Measurements from ENCODE around the gene FAM184A. TPM values are rescaled to one million over a fixed set of nuclear protein-coding genes. Genes with fewer than 3 reads are reported as not detected.

Gene FAM184A
- total and polyA plus RNA-seq, 10 of the 15 experiments (the other 5 are each of a cell fraction or from before 2014, with no cell fraction given), result 0.15 to 0.23 TPM; not detected in 8

GRCh38 chr6:119022796-119023195, 55.7 kb downstream of the FAM184A start:
- in situ Hi-C loops (cut with MboI), result no loop called here
- no peaks in the 10 kb centered on the region for H3K36me3 ChIP-seq (ENCODE audit: control insufficient read depth in 2 of 2, insufficient read depth in 2 of 2, low read length in 1 of 2)
- no peak for DNase-seq (ENCODE audit: low read depth, low spot score)
- H3K79me2 ChIP-seq (ENCODE audit: control insufficient read depth, insufficient read depth, low read length), result no peaks in the 10 kb centered on the region
- no peak for FAIRE-seq
- no peaks in the 10 kb centered on the region for H3K27me3 ChIP-seq (replicated peaks in 1 of 2; ENCODE audit: control insufficient read depth in 2 of 2, insufficient read depth in 2 of 2, low read length in 1 of 2)
- ATAC-seq, result no peak
- ChIA-PET SMC1A (ENCODE audit: uncharacterized antibody, unreplicated experiment) (interaction anchor here (2.4 kb wide), 1 partner anchor 24 kb away, joined by 6 read pairs; no protein-coding TSS in a partner anchor), RAD21 (ENCODE audit: unreplicated experiment) (no interaction called here), CTCF (interaction anchor here (1.1 kb wide), 1 partner anchor 11 kb away, joined by 5 read pairs; no protein-coding TSS in a partner anchor), POLR2A (no interaction called here)
- no TSS peak for BruUV-seq (replicated peaks)
- no peaks in the 10 kb centered on the region for H3K9me3 ChIP-seq (replicated peaks; ENCODE audit: control insufficient read depth, insufficient read depth, low read length)
- no peak for TF ChIP-seq ATF7 (IDR thresholded peaks at IDR 0.05; ENCODE audit: low read depth)
- no peak for TF ChIP-seq TCF3 (IDR thresholded peaks at IDR 0.05; ENCODE audit: borderline replicate concordance, insufficient read depth, low read depth, low read length)
- TF ChIP-seq NFYB (IDR thresholded peaks at IDR 0.05; ENCODE audit: insufficient read depth, low read depth, low read length), result no peak
- TF ChIP-seq PAX5 (IDR thresholded peaks at IDR 0.05; ENCODE audit: borderline replicate concordance, low read depth, low read length), result no peak
- no peak for TF ChIP-seq WRNIP1 (IDR thresholded peaks at IDR 0.05; ENCODE audit: borderline replicate concordance, low read depth, low read length)
- TF ChIP-seq ESRRA (IDR thresholded peaks at IDR 0.05; ENCODE audit: low read length), result no peak
- TF ChIP-seq, protein P1, sequence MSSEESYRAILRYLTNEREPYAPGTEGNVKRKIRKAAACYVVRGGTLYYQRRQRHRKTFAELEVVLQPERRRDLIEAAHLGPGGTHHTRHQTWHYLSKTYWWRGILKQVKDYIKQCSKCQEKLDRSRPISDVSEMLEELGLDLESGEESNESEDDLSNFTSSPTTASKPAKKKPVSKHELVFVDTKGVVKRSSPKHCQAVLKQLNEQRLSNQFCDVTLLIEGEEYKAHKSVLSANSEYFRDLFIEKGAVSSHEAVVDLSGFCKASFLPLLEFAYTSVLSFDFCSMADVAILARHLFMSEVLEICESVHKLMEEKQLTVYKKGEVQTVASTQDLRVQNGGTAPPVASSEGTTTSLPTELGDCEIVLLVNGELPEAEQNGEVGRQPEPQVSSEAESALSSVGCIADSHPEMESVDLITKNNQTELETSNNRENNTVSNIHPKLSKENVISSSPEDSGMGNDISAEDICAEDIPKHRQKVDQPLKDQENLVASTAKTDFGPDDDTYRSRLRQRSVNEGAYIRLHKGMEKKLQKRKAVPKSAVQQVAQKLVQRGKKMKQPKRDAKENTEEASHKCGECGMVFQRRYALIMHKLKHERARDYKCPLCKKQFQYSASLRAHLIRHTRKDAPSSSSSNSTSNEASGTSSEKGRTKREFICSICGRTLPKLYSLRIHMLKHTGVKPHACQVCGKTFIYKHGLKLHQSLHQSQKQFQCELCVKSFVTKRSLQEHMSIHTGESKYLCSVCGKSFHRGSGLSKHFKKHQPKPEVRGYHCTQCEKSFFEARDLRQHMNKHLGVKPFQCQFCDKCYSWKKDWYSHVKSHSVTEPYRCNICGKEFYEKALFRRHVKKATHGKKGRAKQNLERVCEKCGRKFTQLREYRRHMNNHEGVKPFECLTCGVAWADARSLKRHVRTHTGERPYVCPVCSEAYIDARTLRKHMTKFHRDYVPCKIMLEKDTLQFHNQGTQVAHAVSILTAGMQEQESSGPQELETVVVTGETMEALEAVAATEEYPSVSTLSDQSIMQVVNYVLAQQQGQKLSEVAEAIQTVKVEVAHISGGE (CRISPR knock-in tag; IDR thresholded peaks at IDR 0.05), result no peak
- no peak for TF ChIP-seq NR2C1 (IDR thresholded peaks at IDR 0.05)
- no peak for TF ChIP-seq MEF2A (IDR thresholded peaks at IDR 0.05; ENCODE audit: insufficient read depth, low read depth, low read length)
- TF ChIP-seq SIN3A (IDR thresholded peaks at IDR 0.05; ENCODE audit: low read depth, low read length), result no peak
- TF ChIP-seq, protein P2, sequence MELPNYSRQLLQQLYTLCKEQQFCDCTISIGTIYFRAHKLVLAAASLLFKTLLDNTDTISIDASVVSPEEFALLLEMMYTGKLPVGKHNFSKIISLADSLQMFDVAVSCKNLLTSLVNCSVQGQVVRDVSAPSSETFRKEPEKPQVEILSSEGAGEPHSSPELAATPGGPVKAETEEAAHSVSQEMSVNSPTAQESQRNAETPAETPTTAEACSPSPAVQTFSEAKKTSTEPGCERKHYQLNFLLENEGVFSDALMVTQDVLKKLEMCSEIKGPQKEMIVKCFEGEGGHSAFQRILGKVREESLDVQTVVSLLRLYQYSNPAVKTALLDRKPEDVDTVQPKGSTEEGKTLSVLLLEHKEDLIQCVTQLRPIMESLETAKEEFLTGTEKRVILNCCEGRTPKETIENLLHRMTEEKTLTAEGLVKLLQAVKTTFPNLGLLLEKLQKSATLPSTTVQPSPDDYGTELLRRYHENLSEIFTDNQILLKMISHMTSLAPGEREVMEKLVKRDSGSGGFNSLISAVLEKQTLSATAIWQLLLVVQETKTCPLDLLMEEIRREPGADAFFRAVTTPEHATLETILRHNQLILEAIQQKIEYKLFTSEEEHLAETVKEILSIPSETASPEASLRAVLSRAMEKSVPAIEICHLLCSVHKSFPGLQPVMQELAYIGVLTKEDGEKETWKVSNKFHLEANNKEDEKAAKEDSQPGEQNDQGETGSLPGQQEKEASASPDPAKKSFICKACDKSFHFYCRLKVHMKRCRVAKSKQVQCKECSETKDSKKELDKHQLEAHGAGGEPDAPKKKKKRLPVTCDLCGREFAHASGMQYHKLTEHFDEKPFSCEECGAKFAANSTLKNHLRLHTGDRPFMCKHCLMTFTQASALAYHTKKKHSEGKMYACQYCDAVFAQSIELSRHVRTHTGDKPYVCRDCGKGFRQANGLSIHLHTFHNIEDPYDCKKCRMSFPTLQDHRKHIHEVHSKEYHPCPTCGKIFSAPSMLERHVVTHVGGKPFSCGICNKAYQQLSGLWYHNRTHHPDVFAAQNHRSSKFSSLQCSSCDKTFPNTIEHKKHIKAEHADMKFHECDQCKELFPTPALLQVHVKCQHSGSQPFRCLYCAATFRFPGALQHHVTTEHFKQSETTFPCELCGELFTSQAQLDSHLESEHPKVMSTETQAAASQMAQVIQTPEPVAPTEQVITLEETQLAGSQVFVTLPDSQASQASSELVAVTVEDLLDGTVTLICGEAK (IDR thresholded peaks at IDR 0.05; ENCODE audit: borderline replicate concordance), result no peak
- TF ChIP-seq SMAD1 (IDR thresholded peaks at IDR 0.05; ENCODE audit: low read depth, partially characterized antibody), result no peak
- no peak for TF ChIP-seq KLF5 (IDR thresholded peaks at IDR 0.05; ENCODE audit: partially characterized antibody)
- TF ChIP-seq SPI1 (IDR thresholded peaks at IDR 0.05; ENCODE audit: borderline replicate concordance, insufficient read depth, low read depth, low read length), result no peak
- intact Hi-C loops (cut with micrococcal nuclease; ENCODE audit: unreplicated experiment), result no loop called here
- H3K27ac ChIP-seq (ENCODE audit: control insufficient read depth, insufficient read depth), result no peak overlapping the region
- no peak overlapping the region for H3K9ac ChIP-seq (ENCODE audit: control insufficient read depth, insufficient read depth, low read length)
- H3K4me3 ChIP-seq, result no peak overlapping the region
- H2AFZ ChIP-seq (ENCODE audit: control insufficient read depth, low read depth, low read length), result no peak overlapping the region
- H3K4me2 ChIP-seq (ENCODE audit: control insufficient read depth, insufficient read depth), result no peak overlapping the region
- no peaks in the 10 kb centered on the region for H4K20me1 ChIP-seq (ENCODE audit: control insufficient read depth, insufficient read depth)
- H3K4me1 ChIP-seq (ENCODE audit: control insufficient read depth, insufficient read depth, low read length), result no peaks in the 10 kb centered on the region
- WGBS (ENCODE audit: insufficient coverage, insufficient replicate concordance, low lambda C conversion rate, missing lambda C conversion rate), result 51% methylated on average over 4 of the region's 4 CpGs

Data from GM12878 (cell line).